SK-N-SH (cell line): ENCODE measurements around the gene CIAO2A. TPM values are rescaled to one million over a fixed set of nuclear protein-coding genes. Genes with fewer than 3 reads are reported as not detected.
A peak's percentile ranks its signal among the peaks of the same experiment; 100 is the strongest.

Source experiments
- CTCF ChIA-PET: fragments of 300-600, 350-600 bp; formaldehyde crosslinking; extraction: SDS; loops from one replicate; lab custom pipeline; 2021; lab: Yijun Ruan, JAX
- POLR2A ChIA-PET: fragments of 350-600 bp; sonication (Branson Sonifier 250); formaldehyde crosslinking; extraction: SDS; loops from one replicate; lab custom pipeline; 2020; ENCODE audit warnings: antibody characterized with exemption, inconsistent platforms; lab: Yijun Ruan, JAX
- DNase-seq: peaks from one replicate; pipeline ENCODE4 v3.0.0; 2012
- H2AFZ ChIP-seq: fragments of 200-600 bp; sonication (generic); 2 replicates; pipeline ENCODE4 v1.8.1; 2016; ENCODE audit warnings: antibody characterized with exemption, mild to moderate bottlenecking, low read depth
- H3F3A ChIP-seq: fragments of 200-600 bp; sonication (generic); replicated peaks from 2 replicates; pipeline ENCODE3; 2016; ENCODE audit warnings: antibody characterized with exemption, mild to moderate bottlenecking; ENCODE audit not compliant: insufficient read depth
- H3K27ac ChIP-seq, 2 experiments: fragments of 200-500 bp in 1 of 2; fragments of 200-600 bp in 1 of 2; sonication (Bioruptor generic) in 1 of 2; sonication (generic), shearing (Covaris generic) in 1 of 2; 2 replicates each; pipeline versions ENCODE4 v1.5.1 to v1.6.1; 2014 to 2016; ENCODE audit warnings: low read depth in 2 of 2, inconsistent platforms in 1 of 2, low read length in 1 of 2, mild to moderate bottlenecking in 1 of 2, mixed read lengths in 1 of 2
- H3K27me3 ChIP-seq: fragments of 200-600 bp; sonication (generic), shearing (Covaris generic); 2 replicates; pipeline ENCODE4 v1.6.1; 2016; ENCODE audit warnings: mixed run types; ENCODE audit not compliant: insufficient read depth
- H3K36me3 ChIP-seq, 2 experiments: fragments of 200-500 bp in 1 of 2; fragments of 200-600 bp in 1 of 2; sonication (Bioruptor generic) in 1 of 2; sonication (generic) in 1 of 2; replicated peaks in 1 of 2; 2 replicates each; pipeline versions ENCODE3 to v1.5.1; 2014 to 2016; ENCODE audit warnings: low read length in 1 of 2, mild to moderate bottlenecking in 1 of 2; ENCODE audit not compliant: insufficient read depth in 2 of 2, control insufficient read depth in 1 of 2
- H3K4me1 ChIP-seq, 2 experiments: fragments of 200-500 bp in 1 of 2; fragments of 200-600 bp in 1 of 2; sonication (Bioruptor generic) in 1 of 2; sonication (generic), shearing (Covaris generic) in 1 of 2; 2 replicates each; pipeline versions ENCODE4 v1.5.1 to v1.6.1; 2014 to 2016; ENCODE audit warnings: low read depth in 1 of 2, low read length in 1 of 2, mixed run types in 1 of 2; ENCODE audit not compliant: insufficient read depth in 2 of 2, control insufficient read depth in 1 of 2
- H3K4me2 ChIP-seq: fragments of 200-600 bp; sonication (generic), shearing (Covaris generic); 2 replicates; pipeline ENCODE4 v1.6.1; 2017; ENCODE audit warnings: mixed run types
- H3K4me3 ChIP-seq, 2 experiments: fragments of 200-500 bp in 1 of 2; fragments of 200-600 bp in 1 of 2; sonication (Bioruptor generic) in 1 of 2; sonication (generic), shearing (Covaris generic) in 1 of 2; 2 replicates each; pipeline versions ENCODE4 v1.5.1 to v1.8.1; 2014 to 2016; ENCODE audit warnings: low read depth in 2 of 2, inconsistent platforms in 1 of 2, low read length in 1 of 2, mild to moderate bottlenecking in 1 of 2, mixed read lengths in 1 of 2, moderate library complexity in 1 of 2
- H3K79me2 ChIP-seq: fragments of 200-600 bp; sonication (generic); 2 replicates; pipeline ENCODE4 v1.8.1; 2017; ENCODE audit warnings: mild to moderate bottlenecking; ENCODE audit not compliant: insufficient read depth
- H3K9ac ChIP-seq: fragments of 200-600 bp; sonication (generic); 2 replicates; pipeline ENCODE4 v1.6.1; 2017; ENCODE audit warnings: mixed run types
- H3K9me2 ChIP-seq: fragments of 200-600 bp; sonication (generic); 2 replicates; pipeline ENCODE4 v1.6.1; 2017; ENCODE audit warnings: mixed run types
- H3K9me3 ChIP-seq: fragments of 200-600 bp; sonication (generic); 2 replicates; pipeline ENCODE4 v1.6.1; 2017; ENCODE audit warnings: mixed run types, mild to moderate bottlenecking, moderate library complexity
- H4K20me1 ChIP-seq: fragments of 200-600 bp; sonication (generic); 2 replicates; pipeline ENCODE4 v1.6.1; 2017; ENCODE audit warnings: mild to moderate bottlenecking, mixed run types; ENCODE audit not compliant: insufficient read depth
- CHD2 ChIP-seq: fragments of 150-350 bp; IDR thresholded peaks from 2 replicates; pipeline ENCODE4 v1.6.1; 2018; ENCODE audit warnings: low read length; ENCODE audit not compliant: partially characterized antibody
- CTCF ChIP-seq: fragments of 200-600 bp; sonication (generic); IDR thresholded peaks from 2 replicates; pipeline ENCODE4 v1.6.1; 2017; ENCODE audit warnings: antibody characterized with exemption, mild to moderate bottlenecking, moderate library complexity
- EP300 ChIP-seq, 2 experiments: IDR thresholded peaks; 2 replicates each; pipeline versions ENCODE4 v1.4.0 to v1.6.1; 2012; ENCODE audit warnings: borderline replicate concordance in 1 of 2, low read depth in 1 of 2, low read length in 1 of 2
- FOSL2 ChIP-seq: IDR thresholded peaks from 2 replicates; pipeline ENCODE4 v1.4.0; 2012; ENCODE audit warnings: low read depth, mild to moderate bottlenecking, moderate library complexity, borderline replicate concordance
- FOXJ3 ChIP-seq: sonication (generic); formaldehyde crosslinking; IDR thresholded peaks from 2 replicates; pipeline ENCODE4 v1.5.1; 2020; ENCODE audit warnings: mild to moderate bottlenecking, missing genetic modification reagents
- MAX ChIP-seq: IDR thresholded peaks from 2 replicates; pipeline ENCODE4 v1.4.0; 2012; ENCODE audit warnings: low read depth
- MEF2A ChIP-seq: IDR thresholded peaks from 2 replicates; pipeline ENCODE4 v1.4.0; 2012; ENCODE audit warnings: low read depth, borderline replicate concordance
- MXI1 ChIP-seq: IDR thresholded peaks from 2 replicates; pipeline ENCODE4 v1.6.1; 2012; ENCODE audit warnings: mild to moderate bottlenecking, low read depth, low read length, improper control_type of control experiment
- NFIC ChIP-seq: IDR thresholded peaks from 2 replicates; pipeline ENCODE4 v1.4.0; 2012; ENCODE audit warnings: borderline replicate concordance
- RAD21 ChIP-seq: IDR thresholded peaks from 2 replicates; pipeline ENCODE4 v1.6.1; 2012; ENCODE audit warnings: mild to moderate bottlenecking, low read length
- RCOR1 ChIP-seq: fragments of 150-350 bp; IDR thresholded peaks from 2 replicates; pipeline ENCODE4 v1.6.1; 2017; ENCODE audit warnings: antibody characterized with exemption, low read length
- RFX5 ChIP-seq: IDR thresholded peaks from 2 replicates; pipeline ENCODE4 v1.6.1; 2012; ENCODE audit warnings: mild to moderate bottlenecking, improper control_type of control experiment, low read length
- SIN3A ChIP-seq: IDR thresholded peaks from 2 replicates; pipeline ENCODE4 v1.6.1; 2012; ENCODE audit warnings: low read depth, mild to moderate bottlenecking, low read length, moderate library complexity, borderline replicate concordance
- SMC3 ChIP-seq: IDR thresholded peaks from 2 replicates; pipeline ENCODE4 v1.6.1; 2012; ENCODE audit warnings: low read depth, low read length, improper control_type of control experiment
- TEAD4 ChIP-seq: IDR thresholded peaks from 2 replicates; pipeline ENCODE4 v1.4.0; 2012; ENCODE audit warnings: mild to moderate bottlenecking, borderline replicate concordance; ENCODE audit not compliant: insufficient read depth
- WGBS: methylation state at CpG from one replicate; pipeline ENCODE4 v1.1.6; 2017; ENCODE audit warnings: low lambda C conversion rate; 5-methylcytosine and 5-hydroxymethylcytosine counted together
- polyA plus RNA-seq, 3 experiments: library from polyadenylated mRNA; depleted of rRNA; stranded (reverse); fragments of >200 nt; gene quantifications; 2 replicates each; pipeline ENCODE4 v1.2.3, GENCODE V29; 2012

Gene CIAO2A
- polyA plus RNA-seq, 1 of the 3 experiments (the other 2 are of a cell fraction), result 65.3 TPM

- Histone ChIP-seq H3K27me3 (no peaks in the 10 kb centered on the region), H3F3A (peaks cover 22% of the 10 kb centered on the region), H3K27ac (no peak overlapping the region), H4K20me1 (no peaks in the 10 kb centered on the region), H3K9me2 (no peaks in the 10 kb centered on the region), H3K9ac (no peak overlapping the region), H3K9me3 (no peaks in the 10 kb centered on the region), H3K36me3 (peaks cover 0 to 10% of the 10 kb centered on the region in 2 experiments), H3K79me2 (no peaks in the 10 kb centered on the region), H3K4me2 (no peak overlapping the region), H3K4me3 (no peak overlapping the region; a peak in 1 of 4 replicates), H2AFZ (no peak overlapping the region), H3K4me1 (peaks cover 0 to 14% of the 10 kb centered on the region in 2 experiments; a peak in 2 of 4 replicates)
- 39% methylated on average over 7 of the region's 11 CpGs for WGBS
- POLR2A ChIA-PET, result no interaction called here
- CTCF ChIA-PET, result interaction anchor here (0.5 to 7.4 kb wide), 65 partner anchors 9 to 782 kb away, joined by 3 to 94 read pairs (median 4); partner anchors contain the start of genes CIAO2A, DAPK2 and FBXL22
- TF ChIP-seq SMC3 (peak; percentile 91), RCOR1 (peak; percentile 68; the same call in 1 of the 2 replicates), MAX (no peak), MXI1 (peak; percentile 58; the same call in 1 of the 2 replicates), FOXJ3 (no peak), CHD2 (peak; percentile 63), MEF2A (no peak), TEAD4 (no peak), CTCF (peak; percentile 76), NFIC (no peak), RAD21 (peak; percentile 95), EP300 (IDR thresholded peaks at IDR 0.05; ENCODE audit: borderline replicate concordance in 1 of 2, low read depth in 1 of 2, low read length in 1 of 2) (peak in 1 of 2 experiments; percentile 63; a peak in 2 of 4 replicates), SIN3A (no peak), RFX5 (no peak)
- TF ChIP-seq, all 33 proteins: peak for 7
- peak; percentile 90 for DNase-seq
These were observed 26.0 kb downstream of the CIAO2A start for GRCh38 chr15:64067564-64068030.

GRCh38 chr15:64066451-64066850 is 27.2 kb downstream of the CIAO2A start:
- CTCF ChIA-PET, result interaction anchor here (1.1 to 7.4 kb wide), 11 partner anchors 9 to 600 kb away, joined by 3 to 94 read pairs (median 4); partner anchors contain the start of genes CIAO2A and DAPK2
- H3K27me3 ChIP-seq, result no peaks in the 10 kb centered on the region
- H2AFZ ChIP-seq, result no peak overlapping the region
- peaks cover 11% of the 10 kb centered on the region for H3F3A ChIP-seq
- no peaks in the 10 kb centered on the region for H3K36me3 ChIP-seq
- DNase-seq, result no peak
- H3K9ac ChIP-seq, result no peak overlapping the region
- POLR2A ChIA-PET, result no interaction called here
- TF ChIP-seq MXI1, result no peak
- no peak for TF ChIP-seq MEF2A
- no peak for TF ChIP-seq FOSL2
- WGBS, result 61% methylated on average over 1 of the region's 1 CpG
- H3K4me2 ChIP-seq, result no peak overlapping the region
- no peak overlapping the region for H3K27ac ChIP-seq
- H3K9me2 ChIP-seq, result no peaks in the 10 kb centered on the region
- H3K79me2 ChIP-seq, result no peaks in the 10 kb centered on the region
- H3K4me3 ChIP-seq, result no peak overlapping the region
- no peaks in the 10 kb centered on the region for H3K9me3 ChIP-seq
- H4K20me1 ChIP-seq, result no peaks in the 10 kb centered on the region
- H3K4me1 ChIP-seq, result peaks cover 0 to 6% of the 10 kb centered on the region in 2 experiments; a peak in 1 of 4 replicates
